SK-N-SH (cell line): ENCODE results near the gene TGDS. TPM values are rescaled to one million over a fixed set of nuclear protein-coding genes. Genes with fewer than 3 reads are reported as not detected.

ENCODE experiments used
- CTCF ChIA-PET: fragments of 300-600, 350-600 bp; formaldehyde crosslinking; extraction: SDS; loops from one replicate; lab custom pipeline; 2021; lab: Yijun Ruan, JAX
- POLR2A ChIA-PET: fragments of 350-600 bp; sonication (Branson Sonifier 250); formaldehyde crosslinking; extraction: SDS; loops from one replicate; lab custom pipeline; 2020; ENCODE audit warnings: antibody characterized with exemption, inconsistent platforms; lab: Yijun Ruan, JAX
- DNase-seq: peaks from one replicate; pipeline ENCODE4 v3.0.0; 2012
- H2AFZ ChIP-seq: fragments of 200-600 bp; sonication (generic); 2 replicates; pipeline ENCODE4 v1.8.1; 2016; ENCODE audit warnings: antibody characterized with exemption, mild to moderate bottlenecking, low read depth
- H3F3A ChIP-seq: fragments of 200-600 bp; sonication (generic); replicated peaks from 2 replicates; pipeline ENCODE3; 2016; ENCODE audit warnings: antibody characterized with exemption, mild to moderate bottlenecking; ENCODE audit not compliant: insufficient read depth
- H3K27ac ChIP-seq, 2 experiments: fragments of 200-500 bp in 1 of 2; fragments of 200-600 bp in 1 of 2; sonication (Bioruptor generic) in 1 of 2; sonication (generic), shearing (Covaris generic) in 1 of 2; 2 replicates each; pipeline versions ENCODE4 v1.5.1 to v1.6.1; 2014 to 2016; ENCODE audit warnings: low read depth in 2 of 2, inconsistent platforms in 1 of 2, low read length in 1 of 2, mild to moderate bottlenecking in 1 of 2, mixed read lengths in 1 of 2
- H3K27me3 ChIP-seq: fragments of 200-600 bp; sonication (generic), shearing (Covaris generic); 2 replicates; pipeline ENCODE4 v1.6.1; 2016; ENCODE audit warnings: mixed run types; ENCODE audit not compliant: insufficient read depth
- H3K36me3 ChIP-seq, 2 experiments: fragments of 200-500 bp in 1 of 2; fragments of 200-600 bp in 1 of 2; sonication (Bioruptor generic) in 1 of 2; sonication (generic) in 1 of 2; replicated peaks in 1 of 2; 2 replicates each; pipeline versions ENCODE3 to v1.5.1; 2014 to 2016; ENCODE audit warnings: low read length in 1 of 2, mild to moderate bottlenecking in 1 of 2; ENCODE audit not compliant: insufficient read depth in 2 of 2, control insufficient read depth in 1 of 2
- H3K4me1 ChIP-seq, 2 experiments: fragments of 200-500 bp in 1 of 2; fragments of 200-600 bp in 1 of 2; sonication (Bioruptor generic) in 1 of 2; sonication (generic), shearing (Covaris generic) in 1 of 2; 2 replicates each; pipeline versions ENCODE4 v1.5.1 to v1.6.1; 2014 to 2016; ENCODE audit warnings: low read depth in 1 of 2, low read length in 1 of 2, mixed run types in 1 of 2; ENCODE audit not compliant: insufficient read depth in 2 of 2, control insufficient read depth in 1 of 2
- H3K4me2 ChIP-seq: fragments of 200-600 bp; sonication (generic), shearing (Covaris generic); 2 replicates; pipeline ENCODE4 v1.6.1; 2017; ENCODE audit warnings: mixed run types
- H3K4me3 ChIP-seq, 2 experiments: fragments of 200-500 bp in 1 of 2; fragments of 200-600 bp in 1 of 2; sonication (Bioruptor generic) in 1 of 2; sonication (generic), shearing (Covaris generic) in 1 of 2; 2 replicates each; pipeline versions ENCODE4 v1.5.1 to v1.8.1; 2014 to 2016; ENCODE audit warnings: low read depth in 2 of 2, inconsistent platforms in 1 of 2, low read length in 1 of 2, mild to moderate bottlenecking in 1 of 2, mixed read lengths in 1 of 2, moderate library complexity in 1 of 2
- H3K79me2 ChIP-seq: fragments of 200-600 bp; sonication (generic); 2 replicates; pipeline ENCODE4 v1.8.1; 2017; ENCODE audit warnings: mild to moderate bottlenecking; ENCODE audit not compliant: insufficient read depth
- H3K9ac ChIP-seq: fragments of 200-600 bp; sonication (generic); 2 replicates; pipeline ENCODE4 v1.6.1; 2017; ENCODE audit warnings: mixed run types
- H3K9me2 ChIP-seq: fragments of 200-600 bp; sonication (generic); 2 replicates; pipeline ENCODE4 v1.6.1; 2017; ENCODE audit warnings: mixed run types
- H3K9me3 ChIP-seq: fragments of 200-600 bp; sonication (generic); 2 replicates; pipeline ENCODE4 v1.6.1; 2017; ENCODE audit warnings: mixed run types, mild to moderate bottlenecking, moderate library complexity
- H4K20me1 ChIP-seq: fragments of 200-600 bp; sonication (generic); 2 replicates; pipeline ENCODE4 v1.6.1; 2017; ENCODE audit warnings: mild to moderate bottlenecking, mixed run types; ENCODE audit not compliant: insufficient read depth
- CHD2 ChIP-seq: fragments of 150-350 bp; IDR thresholded peaks from 2 replicates; pipeline ENCODE4 v1.6.1; 2018; ENCODE audit warnings: low read length; ENCODE audit not compliant: partially characterized antibody
- EP300 ChIP-seq, 2 experiments: IDR thresholded peaks; 2 replicates each; pipeline versions ENCODE4 v1.4.0 to v1.6.1; 2012; ENCODE audit warnings: borderline replicate concordance in 1 of 2, low read depth in 1 of 2, low read length in 1 of 2
- FOSL2 ChIP-seq: IDR thresholded peaks from 2 replicates; pipeline ENCODE4 v1.4.0; 2012; ENCODE audit warnings: low read depth, mild to moderate bottlenecking, moderate library complexity, borderline replicate concordance
- FOXM1 ChIP-seq: IDR thresholded peaks from 2 replicates; pipeline ENCODE4 v1.4.0; 2012; ENCODE audit warnings: low read depth, mild to moderate bottlenecking
- GABPA ChIP-seq: IDR thresholded peaks from 2 replicates; pipeline ENCODE4 v1.4.0; 2012; ENCODE audit warnings: low read depth, mild to moderate bottlenecking
- GATA2 ChIP-seq: sonication (generic); formaldehyde crosslinking; IDR thresholded peaks from 2 replicates; pipeline ENCODE4 v1.5.0; 2020; ENCODE audit warnings: mild to moderate bottlenecking, missing genetic modification reagents
- JUND ChIP-seq: IDR thresholded peaks from 2 replicates; pipeline ENCODE4 v1.4.0; 2012
- NRF1 ChIP-seq: IDR thresholded peaks from 2 replicates; pipeline ENCODE4 v1.6.1; 2012; ENCODE audit warnings: low read depth, mild to moderate bottlenecking, low read length
- TCF12 ChIP-seq: IDR thresholded peaks from 2 replicates; pipeline ENCODE4 v1.4.0; 2012
- YY1 ChIP-seq: IDR thresholded peaks from 2 replicates; pipeline ENCODE4 v1.4.0; 2012; ENCODE audit warnings: low read depth, mild to moderate bottlenecking
- WGBS: methylation state at CpG from one replicate; pipeline ENCODE4 v1.1.6; 2017; ENCODE audit warnings: low lambda C conversion rate; 5-methylcytosine and 5-hydroxymethylcytosine counted together
- polyA plus RNA-seq, 3 experiments: library from polyadenylated mRNA; depleted of rRNA; stranded (reverse); fragments of >200 nt; gene quantifications; 2 replicates each; pipeline ENCODE4 v1.2.3, GENCODE V29; 2012
- TF ChIP-seq, protein P1 (sequence below): fragments of 200-600 bp; sonication (generic); IDR thresholded peaks from 2 replicates; pipeline ENCODE4 v1.6.1; 2017; ENCODE audit warnings: antibody characterized with exemption, mild to moderate bottlenecking, moderate library complexity
- TF ChIP-seq, protein P2 (sequence below): fragments of 150-350 bp; IDR thresholded peaks from 2 replicates; pipeline ENCODE4 v1.6.1; 2016; ENCODE audit warnings: mild to moderate bottlenecking, low read depth, low read length
- TF ChIP-seq, protein P3 (sequence below): IDR thresholded peaks from 2 replicates; pipeline ENCODE4; 2012
- TF ChIP-seq, protein P4 (sequence below): fragments of 150-350 bp; IDR thresholded peaks from 2 replicates; pipeline ENCODE4 v1.6.1; 2017; ENCODE audit warnings: antibody characterized with exemption, low read length, low read depth, borderline replicate concordance

The TGDS gene
- polyA plus RNA-seq, 1 of the 3 experiments (the other 2 are of a cell fraction) = 8.2 TPM

DNA sequence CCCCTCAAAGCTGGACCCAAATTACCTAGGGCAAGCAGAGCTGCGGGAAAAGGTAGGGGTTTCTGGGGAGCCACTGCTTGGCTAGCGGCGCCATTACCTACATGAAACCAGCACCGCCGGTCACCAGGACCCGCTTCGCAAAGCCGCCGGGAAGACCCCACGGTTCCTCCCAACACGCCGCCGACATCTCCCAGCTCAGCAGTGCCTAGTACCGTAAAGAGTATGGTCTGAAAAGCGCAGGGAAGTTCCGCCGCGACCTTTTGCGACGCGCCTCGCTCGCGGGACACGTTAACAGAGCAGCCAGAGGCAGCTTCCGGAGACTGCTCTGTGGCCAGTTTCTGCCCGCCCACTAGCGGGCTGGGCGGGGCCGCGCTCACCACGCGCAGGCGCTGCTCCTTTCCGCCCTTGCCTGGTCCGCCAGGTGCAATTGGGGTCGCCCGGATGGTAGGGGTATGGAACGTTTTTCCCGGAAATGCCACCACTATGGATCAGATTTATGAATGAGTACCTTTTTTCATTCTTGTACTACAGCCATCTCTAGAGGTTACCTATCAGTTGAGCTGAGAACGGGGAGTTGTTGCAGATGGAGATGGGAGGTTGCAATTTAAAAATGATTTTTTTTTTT is at the start of gene TGDS (continued):
- TF ChIP-seq, protein P1, sequence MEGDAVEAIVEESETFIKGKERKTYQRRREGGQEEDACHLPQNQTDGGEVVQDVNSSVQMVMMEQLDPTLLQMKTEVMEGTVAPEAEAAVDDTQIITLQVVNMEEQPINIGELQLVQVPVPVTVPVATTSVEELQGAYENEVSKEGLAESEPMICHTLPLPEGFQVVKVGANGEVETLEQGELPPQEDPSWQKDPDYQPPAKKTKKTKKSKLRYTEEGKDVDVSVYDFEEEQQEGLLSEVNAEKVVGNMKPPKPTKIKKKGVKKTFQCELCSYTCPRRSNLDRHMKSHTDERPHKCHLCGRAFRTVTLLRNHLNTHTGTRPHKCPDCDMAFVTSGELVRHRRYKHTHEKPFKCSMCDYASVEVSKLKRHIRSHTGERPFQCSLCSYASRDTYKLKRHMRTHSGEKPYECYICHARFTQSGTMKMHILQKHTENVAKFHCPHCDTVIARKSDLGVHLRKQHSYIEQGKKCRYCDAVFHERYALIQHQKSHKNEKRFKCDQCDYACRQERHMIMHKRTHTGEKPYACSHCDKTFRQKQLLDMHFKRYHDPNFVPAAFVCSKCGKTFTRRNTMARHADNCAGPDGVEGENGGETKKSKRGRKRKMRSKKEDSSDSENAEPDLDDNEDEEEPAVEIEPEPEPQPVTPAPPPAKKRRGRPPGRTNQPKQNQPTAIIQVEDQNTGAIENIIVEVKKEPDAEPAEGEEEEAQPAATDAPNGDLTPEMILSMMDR = no peak
- TF ChIP-seq JUND = no peak
- no peak for TF ChIP-seq GATA2 (CRISPR knock-in tag)

DNA sequence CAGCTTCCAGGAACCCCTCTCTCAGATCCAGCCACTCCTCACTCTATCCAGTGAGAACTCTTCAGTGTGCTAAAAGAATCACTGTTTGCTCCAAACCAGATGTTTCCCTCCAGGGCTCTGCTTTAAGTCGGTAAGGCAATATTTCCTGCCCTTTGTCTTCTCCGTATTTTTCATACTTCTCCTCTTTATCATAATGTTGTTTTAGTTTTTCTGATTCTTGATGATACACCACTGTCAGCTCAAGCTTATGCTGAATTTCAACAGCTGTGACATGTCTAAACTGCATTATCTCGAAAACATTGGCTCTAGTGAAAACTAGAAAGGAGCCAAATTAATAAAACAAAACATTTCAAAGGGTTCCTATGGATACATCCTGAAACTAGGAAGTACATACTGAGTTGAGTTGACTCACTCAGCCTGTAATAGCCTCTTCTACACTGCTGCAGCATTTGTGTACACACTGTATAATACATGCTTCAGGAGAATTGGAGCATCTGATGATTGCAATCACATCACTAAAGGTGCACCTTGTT is 45.5 kb upstream of the TGDS start:
- H3K9me3 ChIP-seq = no peaks in the 10 kb centered on the region
- CTCF ChIA-PET = interaction anchor here (1.1 to 1.6 kb wide), 2 partner anchors 21 to 24 kb away, joined by 3 to 5 read pairs; no protein-coding TSS in a partner anchor
- H3K4me2 ChIP-seq = peak overlapping the region; percentile 39; the same call in 1 of the 2 replicates
- peaks cover 0 to 7% of the 10 kb centered on the region in 2 experiments; a peak in 2 of 4 replicates for H3K4me1 ChIP-seq
- peak overlapping the region; percentile 1; the same call in 1 of the 2 replicates for H2AFZ ChIP-seq
- POLR2A ChIA-PET = no interaction called here
- H3F3A ChIP-seq = peaks cover 10% of the 10 kb centered on the region
- no peaks in the 10 kb centered on the region for H3K27me3 ChIP-seq
- H3K9me2 ChIP-seq = no peaks in the 10 kb centered on the region
- no peak overlapping the region; the same call in 1 of the 2 replicates for H3K9ac ChIP-seq
- TF ChIP-seq EP300 (IDR thresholded peaks at IDR 0.05; ENCODE audit: borderline replicate concordance in 1 of 2, low read depth in 1 of 2, low read length in 1 of 2) (no peak), CHD2 (no peak), GABPA (no peak), TCF12 (peak; percentile 47; the same call in 1 of the 2 replicates), YY1 (no peak)
- TF ChIP-seq, protein P2, sequence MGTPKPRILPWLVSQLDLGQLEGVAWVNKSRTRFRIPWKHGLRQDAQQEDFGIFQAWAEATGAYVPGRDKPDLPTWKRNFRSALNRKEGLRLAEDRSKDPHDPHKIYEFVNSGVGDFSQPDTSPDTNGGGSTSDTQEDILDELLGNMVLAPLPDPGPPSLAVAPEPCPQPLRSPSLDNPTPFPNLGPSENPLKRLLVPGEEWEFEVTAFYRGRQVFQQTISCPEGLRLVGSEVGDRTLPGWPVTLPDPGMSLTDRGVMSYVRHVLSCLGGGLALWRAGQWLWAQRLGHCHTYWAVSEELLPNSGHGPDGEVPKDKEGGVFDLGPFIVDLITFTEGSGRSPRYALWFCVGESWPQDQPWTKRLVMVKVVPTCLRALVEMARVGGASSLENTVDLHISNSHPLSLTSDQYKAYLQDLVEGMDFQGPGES = no peak
- 2% methylated on average over 3 of the region's 3 CpGs for WGBS
- H3K27ac ChIP-seq = peak overlapping the region; percentile 48 to 79; a peak in 3 of 4 replicates
- no peaks in the 10 kb centered on the region for H4K20me1 ChIP-seq
- H3K79me2 ChIP-seq = no peaks in the 10 kb centered on the region
- DNase-seq = peak; percentile 26
- peak overlapping the region in 1 of 2 experiments; percentile 6; a peak in 1 of 4 replicates for H3K4me3 ChIP-seq
- H3K36me3 ChIP-seq = no peaks in the 10 kb centered on the region

DNA sequence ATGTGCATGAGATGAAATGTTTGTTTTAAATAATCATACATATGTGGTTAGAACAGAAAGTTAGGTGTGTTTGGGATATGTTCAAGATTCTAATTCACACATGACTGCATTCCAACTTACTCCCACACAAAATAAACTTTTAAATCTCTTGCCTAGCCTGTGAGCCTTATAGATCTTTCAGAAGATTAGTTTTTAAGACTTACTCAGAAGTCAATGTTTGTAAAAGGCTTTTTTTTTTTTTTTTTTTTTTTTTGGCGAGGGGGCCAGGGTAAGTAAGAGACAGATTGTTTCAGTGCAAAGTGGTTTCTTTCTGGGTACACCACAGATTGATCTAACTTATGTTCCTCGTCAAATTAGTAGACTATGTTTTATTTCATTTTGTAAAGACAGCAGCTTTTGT is 44.8 kb upstream of the TGDS start:
- H3K4me3 ChIP-seq = no peak overlapping the region
- DNase-seq = no peak
- no peaks in the 10 kb centered on the region for H3K27me3 ChIP-seq
- ChIA-PET POLR2A (no interaction called here), CTCF (interaction anchor here (1.1 kb wide), 1 partner anchor 20 kb away, joined by 3 read pairs; no protein-coding TSS in a partner anchor)
- peaks cover 10% of the 10 kb centered on the region for H3F3A ChIP-seq
- H3K4me1 ChIP-seq = peaks cover 0 to 7% of the 10 kb centered on the region in 2 experiments; a peak in 2 of 4 replicates
- H3K79me2 ChIP-seq = no peaks in the 10 kb centered on the region
- no peaks in the 10 kb centered on the region for H3K9me3 ChIP-seq
- no peaks in the 10 kb centered on the region for H4K20me1 ChIP-seq
- H3K9ac ChIP-seq = no peak overlapping the region
- TF ChIP-seq FOSL2 (no peak), CHD2 (no peak), NRF1 (no peak), JUND (no peak), GATA2 (CRISPR knock-in tag) (no peak), GABPA (no peak), FOXM1 (no peak)
- TF ChIP-seq, protein P3, sequence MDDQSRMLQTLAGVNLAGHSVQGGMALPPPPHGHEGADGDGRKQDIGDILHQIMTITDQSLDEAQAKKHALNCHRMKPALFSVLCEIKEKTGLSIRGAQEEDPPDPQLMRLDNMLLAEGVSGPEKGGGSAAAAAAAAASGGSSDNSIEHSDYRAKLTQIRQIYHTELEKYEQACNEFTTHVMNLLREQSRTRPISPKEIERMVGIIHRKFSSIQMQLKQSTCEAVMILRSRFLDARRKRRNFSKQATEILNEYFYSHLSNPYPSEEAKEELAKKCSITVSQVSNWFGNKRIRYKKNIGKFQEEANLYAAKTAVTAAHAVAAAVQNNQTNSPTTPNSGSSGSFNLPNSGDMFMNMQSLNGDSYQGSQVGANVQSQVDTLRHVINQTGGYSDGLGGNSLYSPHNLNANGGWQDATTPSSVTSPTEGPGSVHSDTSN = no peak
- TF ChIP-seq, protein P2 = no peak
- TF ChIP-seq, protein P4, sequence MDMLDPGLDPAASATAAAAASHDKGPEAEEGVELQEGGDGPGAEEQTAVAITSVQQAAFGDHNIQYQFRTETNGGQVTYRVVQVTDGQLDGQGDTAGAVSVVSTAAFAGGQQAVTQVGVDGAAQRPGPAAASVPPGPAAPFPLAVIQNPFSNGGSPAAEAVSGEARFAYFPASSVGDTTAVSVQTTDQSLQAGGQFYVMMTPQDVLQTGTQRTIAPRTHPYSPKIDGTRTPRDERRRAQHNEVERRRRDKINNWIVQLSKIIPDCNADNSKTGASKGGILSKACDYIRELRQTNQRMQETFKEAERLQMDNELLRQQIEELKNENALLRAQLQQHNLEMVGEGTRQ = no peak
- TF ChIP-seq, protein P1 = no peak
- H3K9me2 ChIP-seq = no peaks in the 10 kb centered on the region
- peak overlapping the region in 1 of 2 experiments; percentile 79; a peak in 2 of 4 replicates for H3K27ac ChIP-seq
- 77% methylated on average over 2 of the region's 2 CpGs for WGBS
- no peak overlapping the region for H3K4me2 ChIP-seq
- no peak overlapping the region for H2AFZ ChIP-seq
- no peaks in the 10 kb centered on the region for H3K36me3 ChIP-seq
